D721Med (cell line): ENCODE results near the gene MED26.

Source experiments
- DNase-seq: peaks from one replicate; pipeline ENCODE4 v3.0.0; 2011; ENCODE audit warnings: low spot score; ENCODE audit not compliant: insufficient read length
- FAIRE-seq: peaks from 2 replicates; lab custom pipeline; 2011; peaks lifted over from hg19 to GRCh38; lab: Jason Lieb, UNC
- CTCF ChIP-seq: IDR thresholded peaks from 2 replicates; pipeline ENCODE4 v1.5.1; 2012; ENCODE audit warnings: mild to moderate bottlenecking, control low read depth; ENCODE audit not compliant: insufficient read depth; ENCODE audit errors: missing control alignments

The MED26 gene

GRCh38 chr19:16627928-16628182, 149 bp downstream of the MED26 start:
- no peak for TF ChIP-seq CTCF
- DNase-seq = no peak
- no peak for FAIRE-seq

- FAIRE-seq = no peak
- no peak for TF ChIP-seq CTCF
- DNase-seq = no peak
These were observed 644 bp downstream of the MED26 start for GRCh38 chr19:16627193-16627927.

- DNase-seq = no peak
- no peak for TF ChIP-seq CTCF
- FAIRE-seq = no peak
These were observed 1.2 kb downstream of the MED26 start for GRCh38 chr19:16626796-16627192.

- FAIRE-seq (no peak), DNase-seq (no peak)
- no peak for TF ChIP-seq CTCF
These were observed 2.6 kb downstream of the MED26 start for GRCh38 chr19:16625163-16625958.

- FAIRE-seq (no peak), DNase-seq (no peak)
- TF ChIP-seq CTCF = no peak
These were observed 3.8 kb downstream of the MED26 start for GRCh38 chr19:16624236-16624635.

- no peak for FAIRE-seq
- no peak for TF ChIP-seq CTCF
- DNase-seq = no peak
These were observed 4.4 kb downstream of the MED26 start for GRCh38 chr19:16623576-16623975.

GRCh38 chr19:16623066-16623465, 4.9 kb downstream of the MED26 start:
- TF ChIP-seq CTCF = no peak
- no peak for FAIRE-seq

More at GRCh38 chr19:16623066-16623465, 4.9 kb downstream of the MED26 start:
- DNase-seq = no peak
